Spinal cord (tissue), 10 donors: Measurements from ENCODE around the gene UBAC2. TPM values are rescaled to one million over a fixed set of nuclear protein-coding genes. Genes with fewer than 3 reads are reported as not detected.

Experiments
- DNase-seq, 6 donors: peaks; one replicate each; pipeline versions ENCODE4 v3.0.0 to v3.0.0-alpha.2; 2013 to 2015; ENCODE audit warnings: low spot score in 6 of 6, low read depth in 4 of 6
- H3K27ac ChIP-seq: one replicate; pipeline ENCODE4 v1.5.1; 2013; ENCODE audit warnings: low read depth, low read length, control low read depth
- H3K27me3 ChIP-seq: one replicate; pipeline ENCODE4 v1.6.1; 2013; ENCODE audit warnings: low read length; ENCODE audit not compliant: control insufficient read depth, insufficient read depth
- H3K36me3 ChIP-seq: one replicate; pipeline ENCODE4 v1.6.1; 2013; ENCODE audit warnings: low read length; ENCODE audit not compliant: control insufficient read depth, insufficient read depth
- H3K4me1 ChIP-seq: one replicate; pipeline ENCODE4 v1.6.1; 2013; ENCODE audit warnings: low read length; ENCODE audit not compliant: control insufficient read depth, insufficient read depth
- H3K4me3 ChIP-seq: one replicate; pipeline ENCODE4 v1.5.1; 2013; ENCODE audit warnings: low read depth, low read length, control low read depth
- H3K9me3 ChIP-seq: one replicate; pipeline ENCODE4 v1.6.1; 2013; ENCODE audit warnings: low read length; ENCODE audit not compliant: control insufficient read depth, insufficient read depth
- WGBS: methylation state at CpG from one replicate; pipeline ENCODE4 v1.1.5; 2013; ENCODE audit warnings: missing lambda C conversion rate; ENCODE audit not compliant: insufficient coverage; 5-methylcytosine and 5-hydroxymethylcytosine counted together
- polyA plus RNA-seq, 2 donors: library from polyadenylated mRNA; unstranded; fragments of 120-200 nt; gene quantifications; one replicate each; pipeline ENCODE4 v1.2.1, GENCODE V29; 2013; ENCODE audit not compliant: insufficient read length in 2 of 2
- total RNA-seq, 2 donors: library from RNA; depleted of rRNA in 1 of 2; stranded (reverse); fragments of 120-200 nt in 1 of 2; fragments of >200 nt in 1 of 2; gene quantifications; one replicate each; pipeline versions ENCODE4 v1.2.3 to v1.2.4, GENCODE V29; 2013 to 2014
- donor health status: healthy.

UBAC2 gene
- total and polyA plus RNA-seq, 4 donors, result 37.9 to 60.3 (median 53.8) TPM

DNA sequence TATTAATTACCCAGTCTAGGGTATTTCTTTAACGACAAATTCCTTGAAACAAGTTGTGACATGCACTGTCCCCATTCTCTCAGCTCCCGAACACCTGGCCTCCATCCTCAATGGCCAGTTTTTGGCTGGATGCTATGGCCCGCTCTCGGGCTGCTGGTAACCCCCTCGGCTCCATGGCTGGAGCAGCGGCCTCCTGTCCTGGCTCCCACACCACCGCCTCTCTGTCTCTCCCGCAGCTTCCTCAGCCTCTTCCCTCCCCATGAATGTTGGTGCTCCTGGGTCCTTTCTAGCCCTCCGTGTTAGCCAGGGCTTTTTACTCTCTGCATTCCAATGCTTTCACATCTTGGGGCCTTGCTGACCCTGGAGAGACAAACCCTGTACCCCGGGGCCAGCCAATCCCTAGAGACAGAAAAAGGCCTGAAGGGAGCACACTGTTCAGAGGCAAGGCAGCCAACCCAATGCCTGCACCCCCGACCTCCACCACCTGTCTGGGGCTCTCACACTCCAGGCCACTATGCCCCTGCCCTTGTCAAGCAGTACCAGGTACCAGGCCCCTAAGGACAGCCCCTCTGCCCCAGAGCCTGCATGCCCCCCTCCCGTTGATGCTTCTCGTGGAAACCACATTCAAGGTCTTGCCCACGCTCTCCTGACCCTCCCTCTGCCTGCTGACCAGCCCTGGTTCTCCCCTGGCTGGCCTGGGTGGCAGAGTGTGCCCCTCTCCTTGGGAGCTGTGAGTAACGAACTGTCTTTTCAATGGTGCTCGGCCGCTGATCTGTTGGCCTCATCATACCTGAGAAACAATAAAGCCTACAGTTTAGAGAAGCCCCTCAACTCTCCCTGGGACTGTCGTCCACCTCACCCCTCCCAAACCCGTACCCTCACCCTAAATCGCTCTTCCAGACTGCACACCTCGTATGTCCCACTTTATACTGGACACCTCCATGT is 193.4 kb downstream of the UBAC2 start:
- Histone ChIP-seq H3K27ac (no peak overlapping the region), H3K4me1 (no peaks in the 10 kb centered on the region), H3K36me3 (peaks cover 11% of the 10 kb centered on the region), H3K27me3 (no peaks in the 10 kb centered on the region), H3K9me3 (no peaks in the 10 kb centered on the region), H3K4me3 (no peak overlapping the region)
- 89% methylated on average over 21 of the region's 21 CpGs for WGBS
- DNase-seq, result no peak

DNA sequence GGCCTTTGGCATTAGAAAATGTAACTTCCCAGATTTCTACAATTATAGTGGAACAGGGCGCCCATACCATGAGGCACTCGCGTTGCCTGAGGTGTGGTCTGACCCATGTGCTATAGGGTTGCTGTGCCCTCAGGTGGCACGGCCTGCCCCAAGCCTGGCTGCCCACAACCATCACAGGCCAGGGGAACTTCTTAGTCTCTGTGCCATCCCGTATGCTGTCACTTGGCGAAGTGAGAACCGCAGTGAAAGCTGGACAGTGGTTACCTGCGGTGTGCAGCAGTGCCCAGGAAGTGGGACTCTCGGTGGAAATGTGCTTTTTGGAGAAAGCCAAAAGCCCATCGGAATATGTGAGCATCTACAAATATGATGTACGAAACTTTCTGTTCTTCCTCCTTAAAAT is 194.8 kb downstream of the UBAC2 start:
- 97% methylated on average over 10 of the region's 11 CpGs for WGBS

DNA sequence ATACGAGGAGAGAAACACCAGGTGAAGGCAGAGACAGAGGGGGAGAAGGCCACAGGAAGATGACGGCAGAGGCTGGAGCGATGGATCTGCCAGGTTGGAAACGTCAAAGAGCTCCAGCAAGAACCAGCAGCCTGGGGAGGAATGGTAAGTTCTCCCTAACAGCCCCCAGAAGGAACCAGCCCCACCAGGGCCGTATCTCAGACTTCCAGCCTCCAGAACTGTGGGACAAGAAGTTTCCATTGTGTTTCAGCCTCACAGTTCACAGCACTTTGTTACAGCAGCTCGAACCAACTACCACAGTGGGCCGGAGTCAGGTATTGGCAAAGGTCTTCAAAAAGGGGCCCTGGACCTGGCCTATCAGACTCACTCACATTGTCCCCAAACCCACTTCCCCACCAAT is 195.8 kb downstream of the UBAC2 start:
- no peak for DNase-seq
- Histone ChIP-seq H3K4me1 (no peaks in the 10 kb centered on the region), H3K4me3 (no peak overlapping the region), H3K27me3 (no peaks in the 10 kb centered on the region), H3K9me3 (no peaks in the 10 kb centered on the region), H3K27ac (no peak overlapping the region), H3K36me3 (no peaks in the 10 kb centered on the region)
- WGBS, result 86% methylated on average over 4 of the region's 7 CpGs

More for the DNA sequence above, 194.8 kb downstream of the UBAC2 start:
- H3K27ac ChIP-seq, result no peak overlapping the region
- peaks cover 3% of the 10 kb centered on the region for H3K36me3 ChIP-seq
- H3K4me3 ChIP-seq, result no peak overlapping the region
- no peaks in the 10 kb centered on the region for H3K9me3 ChIP-seq
- no peak for DNase-seq
- no peaks in the 10 kb centered on the region for H3K4me1 ChIP-seq
- H3K27me3 ChIP-seq, result no peaks in the 10 kb centered on the region

GRCh38 chr13:99398071-99398470 is 197.4 kb downstream of the UBAC2 start:
- no peak for DNase-seq
- H3K4me1 ChIP-seq, result no peaks in the 10 kb centered on the region
- H3K27ac ChIP-seq, result no peak overlapping the region
- H3K36me3 ChIP-seq, result no peaks in the 10 kb centered on the region
- H3K9me3 ChIP-seq, result no peaks in the 10 kb centered on the region
- no peak overlapping the region for H3K4me3 ChIP-seq
- WGBS, result 87% methylated on average over 9 of the region's 9 CpGs
- no peaks in the 10 kb centered on the region for H3K27me3 ChIP-seq

- H3K4me3 ChIP-seq, result no peak overlapping the region
- no peak overlapping the region for H3K27ac ChIP-seq
- 89% methylated on average over 5 of the region's 11 CpGs for WGBS
- DNase-seq, result no peak
- H3K27me3 ChIP-seq, result no peaks in the 10 kb centered on the region
- no peaks in the 10 kb centered on the region for H3K36me3 ChIP-seq
- no peaks in the 10 kb centered on the region for H3K4me1 ChIP-seq
- H3K9me3 ChIP-seq, result no peaks in the 10 kb centered on the region
These were observed 198.4 kb downstream of the UBAC2 start for GRCh38 chr13:99398916-99399622.

DNA sequence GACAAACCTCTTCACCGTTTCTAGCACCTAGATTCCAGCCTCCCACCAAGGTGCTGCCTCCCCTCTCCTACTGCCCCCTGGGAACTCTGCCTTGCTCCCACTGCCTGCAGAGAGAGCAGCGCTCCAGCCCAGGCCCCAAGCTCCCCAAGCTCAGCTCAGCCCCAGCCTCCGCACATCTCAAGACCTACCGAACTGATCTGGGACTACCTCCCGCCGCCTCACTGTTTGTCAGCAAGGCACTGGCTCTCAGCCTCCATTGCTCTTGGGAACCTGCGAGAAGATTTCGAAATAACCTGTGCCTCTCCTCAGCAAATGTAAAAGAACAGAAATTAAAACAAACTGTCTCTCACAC is 198.9 kb downstream of the UBAC2 start:
- H3K36me3 ChIP-seq, result no peaks in the 10 kb centered on the region
- 81% methylated on average over 7 of the region's 8 CpGs for WGBS
- H3K27ac ChIP-seq, result no peak overlapping the region
- no peak for DNase-seq
- H3K4me3 ChIP-seq, result no peak overlapping the region
- H3K9me3 ChIP-seq, result no peaks in the 10 kb centered on the region
- no peaks in the 10 kb centered on the region for H3K27me3 ChIP-seq
- H3K4me1 ChIP-seq, result no peaks in the 10 kb centered on the region

DNA sequence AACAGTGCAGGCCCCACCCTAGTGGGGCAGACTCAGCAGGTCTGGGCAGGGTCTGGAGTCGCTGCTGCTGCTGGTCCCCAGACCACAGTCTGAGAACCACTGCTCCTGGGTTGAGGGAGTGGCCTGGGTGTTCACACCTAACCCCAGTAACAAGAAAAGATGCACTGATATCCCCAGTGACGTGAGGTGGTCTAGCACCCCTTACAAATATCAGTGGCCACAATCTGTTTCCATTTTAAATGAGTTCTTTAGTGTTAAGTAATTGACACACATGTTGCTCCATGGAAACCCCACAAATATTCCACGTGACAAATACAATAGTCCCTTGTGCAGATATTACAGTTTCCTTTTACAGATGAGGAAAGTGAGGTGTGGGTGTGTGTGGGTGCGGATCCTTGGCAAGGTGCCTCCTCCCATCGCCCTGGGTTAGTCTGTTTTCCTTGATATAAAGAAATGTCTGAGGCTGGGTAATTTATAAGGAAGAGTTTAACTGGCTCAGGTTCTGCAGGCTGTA is 202.9 kb downstream of the UBAC2 start:
- Histone ChIP-seq H3K4me3 (no peak overlapping the region), H3K27me3 (no peaks in the 10 kb centered on the region), H3K4me1 (no peaks in the 10 kb centered on the region), H3K36me3 (no peaks in the 10 kb centered on the region), H3K9me3 (no peaks in the 10 kb centered on the region), H3K27ac (no peak overlapping the region)
- no peak for DNase-seq
- 92% methylated on average over 3 of the region's 5 CpGs for WGBS

- DNase-seq, result no peak
- H3K27ac ChIP-seq, result no peak overlapping the region
- no peak overlapping the region for H3K4me3 ChIP-seq
- no peaks in the 10 kb centered on the region for H3K27me3 ChIP-seq
- H3K4me1 ChIP-seq, result no peaks in the 10 kb centered on the region
- no peaks in the 10 kb centered on the region for H3K36me3 ChIP-seq
- no peaks in the 10 kb centered on the region for H3K9me3 ChIP-seq
- 78% methylated on average over 22 of the region's 24 CpGs for WGBS
These were observed 203.5 kb downstream of the UBAC2 start for GRCh38 chr13:99404005-99404755.

DNA sequence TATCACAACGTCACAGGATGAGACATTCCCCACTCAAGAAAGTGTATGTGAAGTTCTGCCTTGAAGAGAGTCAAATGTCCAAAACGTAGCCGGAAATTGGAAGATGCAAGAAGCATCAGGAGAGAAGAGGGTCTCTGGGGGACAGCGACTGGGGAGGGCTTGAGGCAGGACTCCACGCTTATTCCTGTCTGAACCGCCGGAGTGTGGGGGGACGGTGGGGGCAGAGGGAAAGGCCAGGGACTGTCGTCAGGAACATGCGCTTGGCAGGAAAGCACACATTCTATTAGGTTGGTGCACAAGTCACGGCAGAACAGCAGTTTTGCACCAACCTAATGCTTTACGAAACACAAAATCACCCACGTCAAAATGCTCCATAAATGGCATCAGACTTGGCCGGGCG is 205.3 kb downstream of the UBAC2 start:
- H3K4me1 ChIP-seq, result no peaks in the 10 kb centered on the region
- DNase-seq, result no peak
- H3K9me3 ChIP-seq, result no peaks in the 10 kb centered on the region
- no peak overlapping the region for H3K4me3 ChIP-seq
- 90% methylated on average over 10 of the region's 15 CpGs for WGBS
- H3K27ac ChIP-seq, result no peak overlapping the region
- H3K27me3 ChIP-seq, result no peaks in the 10 kb centered on the region
- H3K36me3 ChIP-seq, result no peaks in the 10 kb centered on the region
